Panc1 (cell line): ENCODE measurements around the gene ACTR10. TPM values are rescaled to one million over a fixed set of nuclear protein-coding genes. Genes with fewer than 3 reads are reported as not detected.

Experiments
- ATAC-seq: fragments of 200-7000 bp; cut with Tn5 transposase; 2 replicates; pipeline ENCODE4 v1.9.1; 2020; ENCODE audit warnings: mild to moderate bottlenecking, moderate library complexity
- BruUV-seq: library from RNA; stranded (reverse); fragments of 400-500 nt; replicated peaks from 2 replicates; lab custom pipeline; 2021; lab: Mats Ljungman, UMichigan
- CTCF ChIA-PET: fragments of 300-600 bp; sonication (Branson Sonifier 250); formaldehyde crosslinking; loops from one replicate; lab custom pipeline; 2022; ENCODE audit warnings: antibody characterized with exemption; lab: Charles Lee
- POLR2A ChIA-PET: fragments of 300-600 bp; sonication (Branson Sonifier 250); formaldehyde crosslinking; loops from one replicate; lab custom pipeline; 2022; ENCODE audit warnings: antibody characterized with exemption; lab: Charles Lee
- DNase-seq: peaks from one replicate; pipeline ENCODE4 v3.0.0-alpha.2; 2010; ENCODE audit warnings: low read depth, low spot score
- H3K27ac ChIP-seq: 2 replicates; pipeline ENCODE4 v1.5.1; 2011; ENCODE audit warnings: mild to moderate bottlenecking, low read length, inconsistent platforms
- H3K27me3 ChIP-seq: fragments of 200-500 bp; sonication (Bioruptor generic); 2 replicates; pipeline ENCODE4 v1.6.0; 2014; ENCODE audit warnings: low read length, inconsistent platforms; ENCODE audit not compliant: control insufficient read depth, insufficient read depth
- H3K36me3 ChIP-seq: fragments of 200-500 bp; sonication (Bioruptor generic); 2 replicates; pipeline ENCODE4 v1.5.1; 2014; ENCODE audit warnings: inconsistent platforms, mild to moderate bottlenecking, low read length, moderate library complexity; ENCODE audit not compliant: control insufficient read depth, insufficient read depth
- H3K4me1 ChIP-seq: 2 replicates; pipeline ENCODE4 v1.5.1; 2011; ENCODE audit warnings: inconsistent platforms, mild to moderate bottlenecking, low read length, moderate library complexity; ENCODE audit not compliant: control insufficient read depth, insufficient read depth
- H3K4me3 ChIP-seq, 2 experiments: 2 replicates each; pipeline ENCODE4 v1.5.1; 2011 to 2012; ENCODE audit warnings: low read depth in 2 of 2, low read length in 2 of 2, mild to moderate bottlenecking in 2 of 2, inconsistent platforms in 1 of 2, moderate library complexity in 1 of 2
- H3K9me3 ChIP-seq: fragments of 200-500 bp; sonication (Bioruptor generic); 2 replicates; pipeline ENCODE4 v1.5.1; 2014; ENCODE audit warnings: low read depth, mild to moderate bottlenecking, inconsistent platforms, low read length, moderate library complexity; ENCODE audit not compliant: control insufficient read depth, insufficient read depth
- POLR2AphosphoS5 ChIP-seq: IDR thresholded peaks from 2 replicates; pipeline ENCODE4 v1.6.1; 2012; ENCODE audit warnings: mild to moderate bottlenecking, low read depth, low read length, moderate library complexity
- REST ChIP-seq, 2 experiments: IDR thresholded peaks; 2 replicates each; pipeline ENCODE4 v1.6.1; 2011 to 2012; ENCODE audit warnings: low read depth in 2 of 2, control low read depth in 1 of 2, low read length in 1 of 2, mild to moderate bottlenecking in 1 of 2, moderate library complexity in 1 of 2; ENCODE audit not compliant: insufficient read depth in 1 of 2
- SIN3A ChIP-seq: IDR thresholded peaks from 2 replicates; pipeline ENCODE4 v1.6.1; 2012; ENCODE audit warnings: low read depth, mild to moderate bottlenecking, low read length, moderate library complexity, borderline replicate concordance; ENCODE audit not compliant: insufficient read depth
- TCF7L2 ChIP-seq: IDR thresholded peaks from 2 replicates; pipeline ENCODE4 v1.6.1; 2011; ENCODE audit warnings: mild to moderate bottlenecking, low read depth, low read length, inconsistent platforms
- in situ Hi-C: cut with HindIII; loops from 2 replicates; pipeline ENCODE4 v1.10.0; 2016; ENCODE audit warnings: low sequenced_read_pairs, low pct_unique_long_range_greater_than_20kb
- intact Hi-C: fragments of 100-400 bp; cut with micrococcal nuclease; formaldehyde crosslinking; loops from one replicate; pipeline ENCODE4 v1.10.0; 2022; ENCODE audit not compliant: unreplicated experiment
- total RNA-seq: library from RNA; stranded (reverse); gene quantifications from one replicate; pipeline ENCODE4 v1.2.1, GENCODE V29; 2021; ENCODE audit not compliant: unreplicated experiment
- TF ChIP-seq, protein P1 (sequence below): fragments of 450-650 bp; IDR thresholded peaks from 2 replicates; pipeline ENCODE4 v1.5.1; 2017; ENCODE audit warnings: mild to moderate bottlenecking

The ACTR10 gene
- total RNA-seq, 1 experiment from 2014 or later = 34.9 TPM

- no TSS peak for BruUV-seq
- TF ChIP-seq, protein P1, sequence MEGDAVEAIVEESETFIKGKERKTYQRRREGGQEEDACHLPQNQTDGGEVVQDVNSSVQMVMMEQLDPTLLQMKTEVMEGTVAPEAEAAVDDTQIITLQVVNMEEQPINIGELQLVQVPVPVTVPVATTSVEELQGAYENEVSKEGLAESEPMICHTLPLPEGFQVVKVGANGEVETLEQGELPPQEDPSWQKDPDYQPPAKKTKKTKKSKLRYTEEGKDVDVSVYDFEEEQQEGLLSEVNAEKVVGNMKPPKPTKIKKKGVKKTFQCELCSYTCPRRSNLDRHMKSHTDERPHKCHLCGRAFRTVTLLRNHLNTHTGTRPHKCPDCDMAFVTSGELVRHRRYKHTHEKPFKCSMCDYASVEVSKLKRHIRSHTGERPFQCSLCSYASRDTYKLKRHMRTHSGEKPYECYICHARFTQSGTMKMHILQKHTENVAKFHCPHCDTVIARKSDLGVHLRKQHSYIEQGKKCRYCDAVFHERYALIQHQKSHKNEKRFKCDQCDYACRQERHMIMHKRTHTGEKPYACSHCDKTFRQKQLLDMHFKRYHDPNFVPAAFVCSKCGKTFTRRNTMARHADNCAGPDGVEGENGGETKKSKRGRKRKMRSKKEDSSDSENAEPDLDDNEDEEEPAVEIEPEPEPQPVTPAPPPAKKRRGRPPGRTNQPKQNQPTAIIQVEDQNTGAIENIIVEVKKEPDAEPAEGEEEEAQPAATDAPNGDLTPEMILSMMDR = no peak
- TF ChIP-seq REST (IDR thresholded peaks at IDR 0.05; ENCODE audit: insufficient read depth in 1 of 2, low read depth in 2 of 2, low read length in 1 of 2) (no peak), POLR2AphosphoS5 (no peak), TCF7L2 (no peak), SIN3A (no peak)
- Histone ChIP-seq H3K4me3 (no peak overlapping the region), H3K9me3 (no peaks in the 10 kb centered on the region), H3K36me3 (peaks cover 16% of the 10 kb centered on the region; the same call in 1 of the 2 replicates), H3K4me1 (no peaks in the 10 kb centered on the region), H3K27ac (no peak overlapping the region), H3K27me3 (no peaks in the 10 kb centered on the region)
- CTCF ChIA-PET = no interaction called here
- ATAC-seq = no peak
- in situ Hi-C loops (no loop called here), intact Hi-C loops (no loop called here)
- POLR2A ChIA-PET = no interaction called here
- no peak for DNase-seq
Measured at GRCh38 chr14:58281969-58282368, 82.0 kb downstream of the ACTR10 start.

DNA sequence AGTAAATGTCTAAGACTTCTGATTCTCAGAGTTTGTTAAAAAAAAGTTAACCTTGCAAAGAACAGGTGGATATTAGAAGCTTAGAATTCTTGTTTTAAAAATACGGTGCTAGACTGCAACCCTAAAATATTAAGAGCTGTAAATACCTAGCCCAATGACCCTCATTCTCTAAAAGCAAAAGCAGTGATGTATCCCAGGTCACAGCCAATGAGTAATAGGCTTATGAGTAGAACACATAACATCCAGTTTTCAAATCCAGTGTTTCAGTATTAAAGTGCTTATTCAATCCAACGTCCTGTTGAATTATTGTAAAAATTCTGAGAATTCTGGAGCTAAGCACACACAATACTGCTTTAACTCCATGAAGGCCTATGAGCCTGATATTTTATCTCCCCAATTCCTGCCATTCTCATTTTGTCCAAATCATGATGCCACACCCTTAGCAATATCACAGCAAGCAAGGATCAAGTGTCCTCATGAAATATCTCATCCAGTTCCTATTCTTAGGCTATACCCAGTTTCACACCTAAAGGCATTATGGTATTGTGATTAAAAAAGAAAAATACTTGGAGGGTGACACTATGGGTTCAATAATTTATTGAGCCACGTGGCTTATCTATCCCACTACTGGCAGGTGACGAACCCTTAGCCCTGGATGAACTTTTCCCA lies 83.1 kb downstream of the ACTR10 start:
- DNase-seq = no peak
- Histone ChIP-seq H3K36me3 (peaks cover 19% of the 10 kb centered on the region; the same call in 1 of the 2 replicates), H3K4me1 (no peaks in the 10 kb centered on the region), H3K27ac (no peak overlapping the region), H3K9me3 (no peaks in the 10 kb centered on the region), H3K27me3 (no peaks in the 10 kb centered on the region), H3K4me3 (no peak overlapping the region)
- CTCF ChIA-PET = no interaction called here
- intact Hi-C loops (no loop called here), in situ Hi-C loops (no loop called here)
- BruUV-seq = no TSS peak
- ATAC-seq = no peak
- TF ChIP-seq POLR2AphosphoS5 (no peak), SIN3A (no peak), TCF7L2 (no peak), REST (IDR thresholded peaks at IDR 0.05; ENCODE audit: insufficient read depth in 1 of 2, low read depth in 2 of 2, low read length in 1 of 2) (no peak)
- TF ChIP-seq, protein P1 = no peak
- POLR2A ChIA-PET = no interaction called here
